CD4-positive, alpha-beta T cell treated with Interleukin-10 for 1 hour (primary cell): ENCODE measurements around the gene TRAPPC13.

Source experiments
- DNase-seq: peaks from one replicate; pipeline ENCODE4 v3.0.0-alpha.2; 2020

Gene TRAPPC13

DNA sequence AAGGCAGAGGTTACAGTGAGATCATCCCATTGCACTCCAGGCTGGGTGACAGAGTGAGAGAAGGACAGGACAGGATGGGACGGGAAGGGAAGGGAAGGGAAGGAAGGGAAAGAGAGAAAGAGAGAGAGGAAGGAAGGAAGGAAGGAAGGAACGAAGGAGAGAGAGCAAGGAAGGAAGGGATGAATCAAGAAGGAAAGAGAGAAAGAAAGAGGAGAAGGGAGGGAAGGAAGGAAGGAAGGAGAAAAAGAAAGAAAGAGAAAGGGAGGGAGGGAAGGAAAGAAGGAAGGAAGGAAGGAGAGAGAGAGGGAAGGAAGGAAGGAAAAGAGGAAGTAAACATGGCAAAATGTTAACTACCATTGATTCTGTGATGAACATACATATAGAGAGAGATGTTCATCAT is 68.3 kb downstream of the TRAPPC13 start:
- no peak for DNase-seq

GRCh38 chr5:65695162-65695755 is 70.4 kb downstream of the TRAPPC13 start:
- DNase-seq = no peak

DNA sequence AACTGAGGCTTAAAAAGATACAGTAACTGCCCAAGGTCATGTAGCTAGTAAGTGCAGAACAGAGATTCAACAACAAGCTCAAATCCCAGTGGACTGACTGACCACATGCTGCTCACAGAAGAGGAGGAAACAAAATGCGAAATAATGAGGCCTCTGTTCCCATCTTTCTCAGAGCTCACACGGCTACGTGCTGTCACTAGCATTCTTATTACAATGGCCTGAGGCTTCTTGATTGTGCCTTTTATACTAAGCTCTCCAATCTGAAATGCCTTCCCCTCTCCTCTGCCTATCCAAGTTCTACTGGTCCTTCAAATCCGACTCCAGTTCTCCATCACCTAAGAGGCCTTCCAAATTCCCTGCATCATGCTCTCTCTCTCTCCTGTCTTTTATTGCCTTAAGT is 71.1 kb downstream of the TRAPPC13 start:
- DNase-seq = no peak

DNA sequence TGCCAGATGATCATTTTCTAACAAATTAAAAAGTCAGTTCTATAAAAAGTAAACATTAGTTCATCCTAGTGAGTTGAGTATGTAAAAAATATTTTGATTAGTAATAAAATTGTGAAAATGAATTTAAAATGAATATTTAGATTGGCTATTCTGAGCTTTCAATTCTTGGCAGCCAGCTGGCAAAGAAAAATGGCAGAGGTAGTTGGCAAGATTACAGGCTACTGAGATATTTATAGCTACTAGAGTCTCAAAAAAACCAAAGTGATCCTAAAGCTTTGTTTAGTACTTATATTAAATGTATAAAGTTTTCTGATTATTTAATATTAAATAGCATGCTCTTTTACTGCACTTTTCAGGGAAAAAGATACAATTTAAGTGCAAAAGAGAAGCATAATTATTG is 72.1 kb downstream of the TRAPPC13 start:
- DNase-seq = no peak

DNA sequence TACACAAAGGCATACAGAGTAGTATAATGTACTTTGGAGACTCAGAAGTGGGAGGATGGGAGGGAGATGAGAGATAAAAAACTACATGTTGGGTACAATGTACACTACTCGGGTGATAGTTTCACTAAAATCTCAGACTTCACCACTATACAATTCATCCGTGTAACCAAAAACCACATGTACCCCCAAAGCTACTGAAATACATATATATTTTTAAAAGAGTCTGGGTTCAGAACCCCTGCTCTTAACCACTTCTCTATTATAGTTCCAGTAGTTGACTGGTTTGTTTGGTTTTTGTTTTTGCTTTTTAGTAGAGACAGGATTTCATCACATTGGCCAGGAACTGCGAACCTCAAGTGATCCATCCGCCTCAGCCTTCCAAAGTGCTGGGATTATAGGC is 74.5 kb downstream of the TRAPPC13 start:
- no peak for DNase-seq

GRCh38 chr5:65702036-65702435 is 77.2 kb downstream of the TRAPPC13 start:
- no peak for DNase-seq

- DNase-seq = no peak
Measured at GRCh38 chr5:65704621-65705239, 79.9 kb downstream of the TRAPPC13 start.

DNA sequence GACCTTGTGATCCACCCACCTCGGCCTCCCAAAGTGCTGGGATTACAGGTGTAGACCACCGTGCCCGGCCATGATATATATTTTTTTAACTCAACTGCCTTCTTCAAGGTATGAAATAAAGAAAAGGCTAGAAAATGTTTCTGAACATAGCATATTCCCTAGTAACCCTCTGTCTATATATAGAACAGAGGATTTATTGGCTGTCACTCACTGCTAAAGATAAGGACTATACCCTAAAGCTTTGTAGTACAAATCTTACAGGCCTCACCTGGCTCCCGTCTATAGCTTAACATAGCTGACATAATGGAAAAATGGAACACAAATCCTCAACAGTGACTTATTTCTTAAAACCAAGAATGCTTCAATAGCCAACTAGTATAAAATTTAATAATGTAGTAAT is 82.8 kb downstream of the TRAPPC13 start:
- no peak for DNase-seq

GRCh38 chr5:65708145-65708544 is 83.3 kb downstream of the TRAPPC13 start:
- no peak for DNase-seq
